Measurements from ENCODE around the gene SAMD5.

Gene SAMD5

GRCh38 chr6:147508042-147508865 lies at the start of gene SAMD5:
SAMD5 (plus strand) TSS chr6:147508690; CDS start chr6:147508929, 239 bp downstream.
- no peak for DNase-seq (ENCODE audit: low read depth in 2 of 3, low spot score in 1 of 3)

DNA sequence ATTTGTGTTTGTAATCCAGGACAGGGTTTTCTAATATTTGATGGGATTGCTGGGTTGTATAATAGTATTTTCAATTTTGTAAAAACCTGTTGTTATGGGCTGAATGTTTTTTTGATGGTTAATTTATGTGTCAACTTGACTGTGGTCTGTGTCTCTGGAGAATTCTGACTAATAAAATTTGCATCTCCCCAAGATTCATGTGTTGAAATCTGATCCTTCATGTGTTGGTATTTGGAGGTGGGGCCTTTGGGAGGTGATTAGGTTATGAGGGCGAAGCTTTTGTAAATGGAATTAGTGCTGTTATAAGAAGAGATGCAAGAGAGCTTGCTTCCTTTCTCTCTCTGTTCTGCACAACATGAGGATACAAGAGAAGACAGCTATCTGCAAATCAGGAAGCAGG lies 48.7 kb upstream of the SAMD5 start:
- no peak for DNase-seq (ENCODE audit: low read depth in 2 of 3, low spot score in 1 of 3)

DNA sequence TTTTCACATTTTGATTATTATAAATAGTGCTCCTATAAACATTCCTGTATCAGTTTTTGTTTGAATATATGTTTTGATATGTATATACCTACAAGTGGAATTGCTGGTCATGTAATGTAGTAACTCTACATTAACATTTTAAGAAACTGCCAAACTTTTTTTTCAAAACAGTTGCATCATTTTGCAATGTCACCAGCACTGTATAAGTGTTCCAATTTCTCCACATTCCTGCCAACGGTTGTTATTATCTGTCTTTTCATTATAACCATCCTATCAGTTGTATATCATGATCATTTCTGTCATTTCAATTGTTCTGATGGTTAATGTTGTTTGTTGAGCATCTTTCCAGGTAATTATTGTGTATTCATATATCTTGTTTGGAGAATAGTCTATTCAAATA lies 44.8 kb upstream of the SAMD5 start:
- no peak for DNase-seq (ENCODE audit: low read depth in 2 of 3, low spot score in 1 of 3)

DNA sequence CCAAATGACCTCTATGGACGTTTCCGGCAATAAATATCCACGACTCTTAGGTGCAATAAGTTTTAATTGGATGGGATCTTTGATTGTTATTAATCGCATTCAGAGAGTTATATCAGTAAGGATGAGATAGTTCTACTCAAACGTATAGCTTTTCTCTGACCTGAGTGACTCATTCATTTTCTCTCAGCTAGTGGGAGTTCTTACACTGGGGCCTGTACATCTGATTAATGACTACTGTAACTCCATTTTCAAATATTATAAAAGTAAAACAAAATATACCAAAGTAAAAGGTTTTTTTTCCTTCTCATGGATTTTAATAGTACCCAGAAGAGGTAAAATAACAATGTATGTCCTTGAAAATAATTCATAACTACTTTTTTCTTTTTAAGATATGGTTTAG lies 41.1 kb upstream of the SAMD5 start:
- DNase-seq (ENCODE audit: low read depth in 2 of 3, low spot score in 1 of 3) = no peak

DNA sequence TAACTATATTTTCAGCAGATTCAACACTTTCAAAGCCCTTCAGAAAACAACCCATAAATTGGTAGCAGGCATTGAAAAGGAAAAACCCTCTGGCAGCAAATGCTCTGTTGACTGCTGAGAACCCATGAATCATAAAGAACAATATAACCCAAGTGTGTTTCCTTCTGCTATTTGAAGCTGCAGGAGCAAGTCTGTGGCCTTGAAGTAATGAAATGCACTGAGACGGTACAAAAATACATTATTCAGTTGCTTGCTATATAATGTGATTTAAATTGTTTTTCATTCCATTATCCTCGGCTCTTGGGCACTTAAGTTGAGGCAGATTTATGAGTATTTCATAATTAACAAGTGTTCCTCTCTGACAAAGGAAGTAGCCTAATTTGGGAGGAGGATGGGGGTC lies 40.6 kb upstream of the SAMD5 start:
- no peak for DNase-seq (ENCODE audit: low read depth in 2 of 3, low spot score in 1 of 3)

DNA sequence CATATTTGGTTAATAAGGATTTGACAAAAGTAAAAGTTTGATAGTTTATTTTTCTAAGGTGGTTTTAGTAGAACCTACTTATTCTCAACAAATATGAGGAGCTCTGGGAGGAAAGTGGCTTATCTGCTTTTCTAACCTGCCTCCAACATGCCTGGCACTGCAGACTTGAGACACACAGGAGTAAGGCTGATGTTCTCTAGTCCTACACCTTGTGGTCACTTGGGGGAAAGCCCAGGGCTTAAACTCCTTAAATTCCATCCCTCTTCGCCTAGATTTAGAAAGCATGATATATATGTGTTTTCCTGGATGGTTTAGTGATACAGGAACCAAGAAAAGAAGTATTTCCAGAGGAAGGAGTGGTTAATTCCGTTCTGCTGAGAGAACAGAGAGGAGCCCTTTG lies 39.9 kb upstream of the SAMD5 start:
- no peak for DNase-seq (ENCODE audit: low read depth in 2 of 3, low spot score in 1 of 3)

DNA sequence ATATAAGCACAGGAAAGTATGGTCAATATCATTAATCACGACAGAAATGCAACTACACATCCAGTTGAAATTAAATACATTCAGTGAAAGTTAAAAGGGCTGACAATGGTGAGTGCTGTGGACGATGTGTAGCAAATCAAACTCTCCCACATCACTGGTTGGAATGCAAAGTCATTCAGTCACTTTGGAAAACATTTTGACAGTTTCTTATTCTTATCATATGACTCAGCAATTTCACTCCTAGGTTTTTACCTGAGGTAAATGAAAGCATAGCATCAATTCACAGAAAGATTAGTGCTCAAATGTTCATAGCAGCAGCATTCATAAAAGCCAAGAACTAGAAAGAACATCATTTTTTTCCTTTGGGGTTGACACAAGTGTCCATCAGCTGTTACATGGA lies 28.6 kb upstream of the SAMD5 start:
- no peak for DNase-seq (ENCODE audit: low read depth in 2 of 3, low spot score in 1 of 3)

- DNase-seq (ENCODE audit: low read depth in 2 of 3, low spot score in 1 of 3) = no peak
Observed at GRCh38 chr6:147486683-147487082, 21.8 kb upstream of the SAMD5 start.

DNA sequence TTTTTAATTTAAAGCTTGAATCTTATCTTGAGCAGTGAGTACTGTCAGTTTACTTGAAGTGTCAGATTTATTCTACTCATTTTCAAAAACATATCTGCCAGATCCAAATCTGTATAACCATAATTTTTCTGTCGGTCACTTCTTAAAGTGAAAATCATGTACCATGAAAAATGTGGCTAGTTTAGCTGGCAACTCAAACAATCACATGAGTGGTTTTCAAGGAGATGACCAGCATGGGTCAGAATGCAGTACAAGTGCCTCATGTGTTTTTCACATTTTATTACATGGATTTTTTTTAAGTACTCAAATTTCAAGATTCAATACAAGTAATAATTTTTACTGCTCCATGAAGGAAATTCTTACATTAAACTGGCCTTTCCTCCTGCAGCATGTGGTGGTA lies 11.0 kb upstream of the SAMD5 start:
- no peak for DNase-seq (ENCODE audit: low read depth in 2 of 3, low spot score in 1 of 3)

DNA sequence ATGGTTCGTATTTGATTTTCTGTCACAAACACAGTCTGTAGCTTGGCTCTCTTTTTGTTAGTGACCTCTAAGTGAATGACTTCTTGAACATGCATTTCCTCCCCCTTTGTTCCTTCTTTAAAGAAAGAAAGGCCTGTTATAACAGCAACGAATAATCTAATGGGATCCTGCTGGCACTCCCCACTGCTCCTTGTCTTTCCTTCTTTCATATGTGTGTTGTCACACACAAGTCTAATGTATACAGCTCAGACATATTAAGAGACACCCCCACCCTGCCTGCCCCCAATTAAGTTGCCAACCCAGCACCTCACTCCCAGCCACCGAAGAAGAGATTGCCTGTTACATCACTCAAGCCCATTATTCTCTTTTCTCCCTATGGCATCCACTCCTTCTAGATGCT lies 4.9 kb upstream of the SAMD5 start:
- no peak for DNase-seq (ENCODE audit: low read depth in 2 of 3, low spot score in 1 of 3)

- DNase-seq (ENCODE audit: low read depth in 2 of 3, low spot score in 1 of 3) = no peak
Observed at GRCh38 chr6:147504848-147505247, 3.6 kb upstream of the SAMD5 start.

- DNase-seq (ENCODE audit: low read depth in 2 of 3, low spot score in 1 of 3) = peak; percentile 18 to 59 (median 58)
Observed at GRCh38 chr6:147506704-147507114, 1.8 kb upstream of the SAMD5 start.

GRCh38 chr6:147507162-147508041 lies 1.1 kb upstream of the SAMD5 start:
- DNase-seq (ENCODE audit: low read depth in 2 of 3, low spot score in 1 of 3) = no peak

DNA sequence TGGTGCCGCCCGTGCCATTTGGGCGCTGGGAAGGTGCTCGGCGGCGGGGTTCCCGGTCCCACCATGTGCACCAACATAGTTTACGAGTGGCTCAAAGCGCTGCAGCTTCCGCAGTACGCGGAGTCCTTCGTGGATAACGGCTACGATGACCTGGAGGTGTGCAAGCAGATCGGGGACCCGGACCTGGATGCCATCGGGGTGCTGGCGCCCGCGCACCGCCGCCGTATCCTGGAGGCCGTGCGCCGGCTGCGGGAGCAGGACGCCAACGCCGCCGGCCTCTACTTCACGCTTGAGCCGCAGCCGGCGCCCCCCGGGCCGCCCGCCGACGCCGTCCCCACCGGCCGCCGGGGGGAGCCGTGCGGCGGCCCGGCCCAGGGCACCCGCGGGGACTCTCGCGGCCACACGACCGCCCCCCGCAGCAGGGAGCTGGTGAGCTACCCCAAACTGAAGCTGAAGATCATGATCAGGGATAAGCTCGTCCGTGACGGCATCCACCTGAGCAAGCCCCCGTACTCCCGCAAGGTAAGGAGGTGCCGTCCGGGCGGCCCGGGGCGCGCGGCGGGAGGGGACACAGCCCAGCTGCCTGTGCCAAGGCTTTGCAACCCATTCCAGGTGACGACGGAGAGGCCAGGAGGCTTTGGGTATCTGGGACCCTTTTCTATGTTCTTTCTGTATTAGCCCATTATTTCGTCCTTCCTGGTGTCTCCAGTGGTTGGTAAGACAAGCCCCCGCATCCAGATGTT lies 547 bp downstream of the SAMD5 start:
- DNase-seq (ENCODE audit: low read depth in 2 of 3, low spot score in 1 of 3) = no peak

GRCh38 chr6:147509891-147510290 lies 1.4 kb downstream of the SAMD5 start:
- DNase-seq (ENCODE audit: low read depth in 2 of 3, low spot score in 1 of 3) = no peak

- no peak for DNase-seq (ENCODE audit: low read depth in 2 of 3, low spot score in 1 of 3)
Observed at GRCh38 chr6:147510929-147511590, 2.6 kb downstream of the SAMD5 start.

GRCh38 chr6:147514831-147515230 lies 6.3 kb downstream of the SAMD5 start:
- no peak for DNase-seq (ENCODE audit: low read depth in 2 of 3, low spot score in 1 of 3)

DNA sequence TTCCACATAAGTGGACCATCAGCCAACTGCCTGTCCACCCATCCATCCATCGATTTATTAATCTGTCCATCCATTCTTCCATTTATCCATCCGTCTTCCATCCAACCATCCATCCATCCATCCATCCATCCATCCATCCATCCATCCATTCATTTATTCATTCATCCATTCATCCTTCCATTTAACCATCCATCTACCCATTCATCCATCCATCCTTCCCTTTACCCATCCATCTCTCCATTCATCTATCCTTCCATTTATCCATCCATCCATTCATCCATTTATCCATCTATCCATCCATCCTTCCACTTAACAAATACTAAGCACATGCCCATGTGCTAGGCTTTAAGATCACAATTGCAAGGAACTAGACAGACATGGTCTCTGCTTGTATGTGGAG lies 6.8 kb downstream of the SAMD5 start:
- DNase-seq (ENCODE audit: low read depth in 2 of 3, low spot score in 1 of 3) = no peak

- no peak for DNase-seq (ENCODE audit: low read depth in 2 of 3, low spot score in 1 of 3)
Observed at GRCh38 chr6:147522597-147522996, 14.1 kb downstream of the SAMD5 start.

- no peak for DNase-seq (ENCODE audit: low read depth in 2 of 3, low spot score in 1 of 3)
Observed at GRCh38 chr6:147525519-147526209, 17.2 kb downstream of the SAMD5 start.
